T-cell (primary cell): ENCODE results near the gene HS3ST6. TPM values are rescaled to one million over a fixed set of nuclear protein-coding genes. Genes with fewer than 3 reads are reported as not detected.
A peak's percentile ranks its signal among the peaks of the same experiment; 100 is the strongest.
"Not testable (repeated sequence)": the region's sequence is repeated elsewhere in the genome, so short reads cannot be mapped to it uniquely, and the experiment has no call there.

Experiments used
- ATAC-seq, 4 experiments: fragments of 200-7000 bp in 3 of 4; fragments of 150-1000 bp in 1 of 4; cut with Tn5 transposase; replicated peaks in 1 of 4; 1 replicate in 3 of 4; 2 replicates in 1 of 4; pipeline ENCODE4 v1.10.0; 2021; ENCODE audit warnings: moderate library complexity in 3 of 4, mild to moderate bottlenecking in 2 of 4, moderate number of reproducible peaks in 1 of 4
- CTCF ChIA-PET, 2 donors: fragments of 300-600 bp; sonication (Branson Sonifier 250); formaldehyde crosslinking; loops; one replicate each; lab custom pipeline; 2022; ENCODE audit warnings: antibody characterized with exemption in 2 of 2; lab: Charles Lee
- POLR2A ChIA-PET, 2 donors: fragments of 300-600 bp; sonication (Branson Sonifier 250); formaldehyde crosslinking; loops; one replicate each; lab custom pipeline; 2022; ENCODE audit warnings: antibody characterized with exemption in 2 of 2; lab: Charles Lee
- DNase-seq, 35 experiments: peaks; one replicate each; pipeline versions ENCODE4 v3.0.0 to v3.0.0-alpha.2; 2013 to 2023
- H3K27ac ChIP-seq: one replicate; pipeline ENCODE4 v1.5.1; 2013; ENCODE audit warnings: low read length
- H3K27me3 ChIP-seq, 2 experiments: replicated peaks in 1 of 2; 1 replicate in 1 of 2; 2 replicates in 1 of 2; pipeline versions ENCODE4 v1.6.1 to v1.7.0; 2013; ENCODE audit warnings: low read length in 1 of 2, mixed read lengths in 1 of 2; ENCODE audit not compliant: control insufficient read depth in 2 of 2, insufficient read depth in 2 of 2; ENCODE audit errors: extremely low read depth in 1 of 2
- H3K36me3 ChIP-seq, 2 donors: 1 replicate in 1 of 2; 2 replicates in 1 of 2; pipeline versions ENCODE4 v1.6.1 to v1.7.0; 2013; ENCODE audit warnings: low read length in 1 of 2; ENCODE audit not compliant: control insufficient read depth in 2 of 2, insufficient read depth in 1 of 2; ENCODE audit errors: extremely low read depth in 1 of 2
- H3K4me1 ChIP-seq, 2 experiments: 1 replicate in 1 of 2; 2 replicates in 1 of 2; pipeline versions ENCODE4 v1.6.1 to v1.7.0; 2013; ENCODE audit warnings: low read length in 2 of 2, mixed read lengths in 1 of 2; ENCODE audit not compliant: insufficient read depth in 2 of 2, control insufficient read depth in 1 of 2; ENCODE audit errors: extremely low read depth in 1 of 2
- H3K4me3 ChIP-seq, 2 donors: 1 replicate in 1 of 2; 2 replicates in 1 of 2; pipeline versions ENCODE4 v1.5.1 to v1.7.0; 2013; ENCODE audit warnings: mild to moderate bottlenecking in 2 of 2, low read length in 1 of 2, moderate library complexity in 1 of 2; ENCODE audit not compliant: control insufficient read depth in 1 of 2; ENCODE audit errors: extremely low read depth in 1 of 2
- H3K9me3 ChIP-seq: 2 replicates; pipeline ENCODE4 v1.7.0; 2013
- H3K27ac Mint-ChIP-seq, 2 donors: one replicate each; pipeline ENCODE4 v1.8.0; 2020 to 2021; ENCODE audit warnings: mild to moderate bottlenecking in 2 of 2, mixed read lengths in 2 of 2
- H3K27me3 Mint-ChIP-seq, 2 donors: one replicate each; pipeline ENCODE4 v1.8.0; 2021 to 2022; ENCODE audit warnings: mixed read lengths in 2 of 2
- H3K36me3 Mint-ChIP-seq: one replicate; pipeline ENCODE4 v1.8.0; 2021; ENCODE audit warnings: mixed read lengths
- H3K4me1 Mint-ChIP-seq, 3 donors: one replicate each; pipeline ENCODE4 v1.8.0; 2020 to 2022; ENCODE audit warnings: mixed read lengths in 3 of 3, mild to moderate bottlenecking in 1 of 3
- H3K4me3 Mint-ChIP-seq, 3 donors: one replicate each; pipeline ENCODE4 v1.8.0; 2020 to 2022; ENCODE audit warnings: mild to moderate bottlenecking in 3 of 3, mixed read lengths in 3 of 3, moderate library complexity in 3 of 3
- H3K9me3 Mint-ChIP-seq, 3 donors: one replicate each; pipeline ENCODE4 v1.8.0; 2020 to 2022; ENCODE audit warnings: mixed read lengths in 3 of 3
- WGBS: methylation state at CpG from one replicate; pipeline ENCODE4 v1.1.5; 2013; ENCODE audit warnings: missing lambda C conversion rate; ENCODE audit not compliant: insufficient coverage; 5-methylcytosine and 5-hydroxymethylcytosine counted together
- total RNA-seq, 35 experiments: library from RNA in 6 of 35; stranded (reverse) in 6 of 35; fragments of 120-200 nt in 1 of 35; gene quantifications; one replicate each; pipeline versions ENCODE4 v1.2.1 to v1.2.4 and lab custom pipeline; 2013 to 2026

Gene HS3ST6
- total RNA-seq, 5 donors from 2014 or later (not counting 1 experiment from before 2014, with no cell fraction given) = not detected

DNA sequence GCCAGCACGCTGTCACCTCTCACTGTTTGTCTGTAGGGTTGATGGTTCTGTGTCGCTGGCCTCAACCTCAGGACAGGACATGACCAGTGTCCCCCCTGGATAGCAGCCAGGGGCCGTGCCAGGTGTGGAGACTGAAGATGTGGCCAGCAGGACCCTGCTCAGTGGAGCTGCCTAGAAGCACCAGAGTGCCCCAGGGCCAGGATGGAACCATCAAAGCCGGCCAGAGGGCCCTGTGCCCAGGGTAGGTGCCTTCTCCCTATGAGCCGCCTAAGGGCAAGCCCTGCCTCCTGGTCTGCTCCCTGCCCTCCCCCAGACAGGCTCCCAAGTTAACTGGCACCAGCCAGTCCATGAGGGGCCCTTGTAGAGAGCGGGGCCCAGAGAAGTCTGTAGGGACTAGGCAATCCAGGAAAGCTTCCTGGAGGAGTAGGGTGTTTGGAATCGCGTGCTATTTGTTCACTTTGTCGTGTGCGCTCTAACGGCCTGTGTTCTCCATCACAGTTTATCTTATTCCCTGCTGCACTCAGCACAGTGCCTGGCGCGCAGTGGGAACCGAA is 40.6 kb upstream of the HS3ST6 start:
- 51% methylated on average over 9 of the region's 14 CpGs for WGBS
- peak overlapping the region; percentile 40 to 90 for H3K4me3 ChIP-seq
- ATAC-seq = peak in 3 of 4 experiments; percentile 1 to 4 (median 1)
- peak overlapping the region; percentile 90 to 91 (median 91) for H3K4me3 Mint-ChIP-seq
- peaks cover 16% of the 10 kb centered on the region for H3K36me3 Mint-ChIP-seq
- H3K27me3 ChIP-seq = peaks cover 0 to 11% of the 10 kb centered on the region in 2 experiments
- no peak overlapping the region for H3K27ac Mint-ChIP-seq
- H3K36me3 ChIP-seq = peaks cover 7 to 26% of the 10 kb centered on the region in 2 donors
- H3K4me1 ChIP-seq = peaks cover 11 to 50% of the 10 kb centered on the region in 2 experiments
- no peaks in the 10 kb centered on the region for H3K27me3 Mint-ChIP-seq
- no peak for DNase-seq
- ChIA-PET CTCF (interaction anchor here in 1 of 2 donors (1.2 kb wide), 1 partner anchor 13 kb away, joined by 4 read pairs; the partner anchor contains the start of gene TBL3), POLR2A (no interaction called here)
- H3K27ac ChIP-seq = no peak overlapping the region
- H3K4me1 Mint-ChIP-seq = peaks cover 27 to 41% (median 40%) of the 10 kb centered on the region in 3 donors
- no peaks in the 10 kb centered on the region for H3K9me3 ChIP-seq
- no peaks in the 10 kb centered on the region for H3K9me3 Mint-ChIP-seq

DNA sequence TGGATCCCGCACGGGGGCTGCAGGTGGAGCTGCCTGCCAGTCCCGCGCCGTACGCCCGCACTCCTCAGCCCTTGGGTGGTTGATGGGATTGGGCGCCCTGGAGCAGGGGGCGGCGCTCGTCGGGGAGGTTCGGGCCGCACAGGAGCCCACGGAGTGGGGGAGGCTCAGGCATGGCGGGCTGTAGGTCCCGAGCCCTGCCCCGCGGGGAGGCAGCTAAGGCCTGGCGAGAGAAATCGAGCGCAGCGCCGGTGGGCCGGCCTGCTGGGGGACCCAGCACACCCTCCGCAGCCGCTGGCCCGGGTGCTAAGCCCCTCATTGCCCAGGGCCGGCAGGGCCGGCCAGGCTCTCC is 39.9 kb upstream of the HS3ST6 start:
- peaks cover 7 to 21% of the 10 kb centered on the region in 2 donors for H3K36me3 ChIP-seq

DNA sequence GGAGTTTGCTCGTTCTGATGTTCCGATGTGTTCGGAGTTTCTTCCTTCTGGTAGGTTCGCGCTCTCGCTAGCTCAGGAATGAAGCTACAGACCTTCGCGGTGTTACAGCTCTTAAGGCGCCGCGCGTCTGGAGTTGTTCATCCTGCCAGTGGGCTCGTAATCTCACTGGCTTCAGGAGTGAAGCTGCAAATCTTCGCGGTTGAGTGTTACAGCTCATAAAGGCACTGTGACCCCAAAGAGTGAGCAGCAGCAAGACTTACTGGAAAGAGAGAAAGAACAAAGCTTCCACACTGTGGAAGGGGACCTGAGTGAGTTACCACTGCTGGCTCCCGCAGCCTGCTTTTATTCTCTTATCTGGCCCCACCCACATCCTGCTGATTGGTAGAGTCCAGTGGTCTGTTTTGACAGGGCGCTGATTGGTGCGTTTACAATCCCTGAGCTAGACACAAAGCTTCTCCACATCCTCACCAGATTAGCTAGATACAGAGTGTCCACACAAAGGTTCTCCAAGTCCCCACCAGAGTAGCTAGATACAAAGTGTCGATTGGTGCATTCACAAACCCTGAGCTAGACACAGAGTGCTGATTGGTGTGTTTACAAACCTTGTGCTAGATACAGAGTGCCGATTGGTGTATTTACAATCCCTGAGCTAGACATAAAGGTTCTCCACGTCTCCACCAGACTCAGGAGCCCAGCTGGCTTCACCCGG is 39.4 kb upstream of the HS3ST6 start:
- H3K27ac Mint-ChIP-seq, POLR2A ChIA-PET, H3K27me3 Mint-ChIP-seq, ATAC-seq, H3K9me3 Mint-ChIP-seq, H3K27ac ChIP-seq, H3K9me3 ChIP-seq, H3K36me3 Mint-ChIP-seq, H3K4me3 Mint-ChIP-seq, H3K4me3 ChIP-seq, DNase-seq: not testable (repeated sequence)
- peaks cover 7 to 38% of the 10 kb centered on the region in 2 experiments for H3K4me1 ChIP-seq
- CTCF ChIA-PET = interaction anchor here (0.6 to 1.0 kb wide), 2 partner anchors 47 to 183 kb away, joined by 3 to 5 read pairs; no protein-coding TSS in a partner anchor
- H3K4me1 Mint-ChIP-seq = peaks cover 15 to 29% (median 28%) of the 10 kb centered on the region in 3 donors
- 98% methylated on average over 12 of the region's 22 CpGs for WGBS
- peaks cover 0 to 19% of the 10 kb centered on the region in 2 experiments for H3K27me3 ChIP-seq
- peaks cover 7 to 16% of the 10 kb centered on the region in 2 donors for H3K36me3 ChIP-seq

More for the DNA sequence above, 39.9 kb upstream of the HS3ST6 start:
- Mint-ChIP-seq H3K36me3 (peaks cover 11% of the 10 kb centered on the region), H3K4me1 (peaks cover 20 to 34% (median 34%) of the 10 kb centered on the region in 3 donors)
- WGBS = 79% methylated on average over 27 of the region's 30 CpGs
- DNase-seq, H3K4me3 Mint-ChIP-seq, POLR2A ChIA-PET, ATAC-seq, H3K27me3 Mint-ChIP-seq, H3K27ac Mint-ChIP-seq, H3K4me3 ChIP-seq, H3K27ac ChIP-seq, H3K9me3 ChIP-seq, H3K9me3 Mint-ChIP-seq: not testable (repeated sequence)
- H3K27me3 ChIP-seq = peaks cover 0 to 15% of the 10 kb centered on the region in 2 experiments
- H3K4me1 ChIP-seq = peaks cover 7 to 44% of the 10 kb centered on the region in 2 experiments
- CTCF ChIA-PET = interaction anchor here (0.6 to 1.2 kb wide), 3 partner anchors 14 to 182 kb away, joined by 3 to 5 read pairs (median 4); partner anchors contain the start of gene TBL3 (in 1 of the 2)

- H3K27me3 ChIP-seq = peaks cover 0 to 25% of the 10 kb centered on the region in 2 experiments
- POLR2A ChIA-PET = no interaction called here
- no peak overlapping the region for H3K27ac ChIP-seq
- 94% methylated on average over 18 of the region's 22 CpGs for WGBS
- Mint-ChIP-seq H3K4me1 (no peaks in the 10 kb centered on the region), H3K36me3 (no peaks in the 10 kb centered on the region), H3K4me3 (no peak overlapping the region), H3K9me3 (no peaks in the 10 kb centered on the region), H3K27me3 (no peaks in the 10 kb centered on the region), H3K27ac (no peak overlapping the region)
- no peaks in the 10 kb centered on the region for H3K9me3 ChIP-seq
- ATAC-seq (no peak), DNase-seq (no peak)
- no peaks in the 10 kb centered on the region for H3K36me3 ChIP-seq
- no peak overlapping the region for H3K4me3 ChIP-seq
- H3K4me1 ChIP-seq = peaks cover 0 to 2% of the 10 kb centered on the region in 2 experiments
- CTCF ChIA-PET = no interaction called here
These were observed 35.5 kb upstream of the HS3ST6 start for GRCh38 chr16:1953734-1954133.

GRCh38 chr16:1950559-1950958 is 32.3 kb upstream of the HS3ST6 start:
- DNase-seq (no peak), ATAC-seq (no peak)
- H3K4me1 ChIP-seq = no peaks in the 10 kb centered on the region
- H3K4me3 ChIP-seq = no peak overlapping the region
- Mint-ChIP-seq H3K4me3 (no peak overlapping the region), H3K36me3 (no peaks in the 10 kb centered on the region), H3K27ac (no peak overlapping the region), H3K4me1 (no peaks in the 10 kb centered on the region), H3K27me3 (no peaks in the 10 kb centered on the region), H3K9me3 (no peaks in the 10 kb centered on the region)
- H3K9me3 ChIP-seq = no peaks in the 10 kb centered on the region
- peaks cover 0 to 23% of the 10 kb centered on the region in 2 experiments for H3K27me3 ChIP-seq
- POLR2A ChIA-PET = no interaction called here
- no peak overlapping the region for H3K27ac ChIP-seq
- 85% methylated on average over 19 of the region's 19 CpGs for WGBS
- H3K36me3 ChIP-seq = no peaks in the 10 kb centered on the region
- CTCF ChIA-PET = no interaction called here

- Histone ChIP-seq H3K9me3 (no peaks in the 10 kb centered on the region), H3K4me3 (no peak overlapping the region), H3K27me3 (peaks cover 0 to 23% of the 10 kb centered on the region in 2 experiments), H3K4me1 (no peaks in the 10 kb centered on the region), H3K27ac (no peak overlapping the region), H3K36me3 (no peaks in the 10 kb centered on the region)
- Mint-ChIP-seq H3K9me3 (no peaks in the 10 kb centered on the region), H3K4me1 (no peaks in the 10 kb centered on the region), H3K27ac (no peak overlapping the region), H3K27me3 (no peaks in the 10 kb centered on the region), H3K36me3 (no peaks in the 10 kb centered on the region), H3K4me3 (no peak overlapping the region)
- ChIA-PET POLR2A (no interaction called here), CTCF (no interaction called here)
- ATAC-seq = no peak
- no peak for DNase-seq
- WGBS = 68% methylated on average over 6 of the region's 7 CpGs
These were observed 31.8 kb upstream of the HS3ST6 start for GRCh38 chr16:1950047-1950446.
